Ishikawa (cell line): ENCODE data around the gene PTPRJ.

Experiments used
- CEBPB ChIP-seq: IDR thresholded peaks from 2 replicates; pipeline ENCODE4 v1.6.1; 2012
- CREB1 ChIP-seq: IDR thresholded peaks from 2 replicates; pipeline ENCODE4 v1.6.1; 2012; ENCODE audit warnings: low read depth
- EGR1 ChIP-seq: IDR thresholded peaks from 2 replicates; pipeline ENCODE4 v1.6.1; 2012
- EP300 ChIP-seq: IDR thresholded peaks from 2 replicates; pipeline ENCODE4 v1.6.1; 2012; ENCODE audit warnings: borderline replicate concordance
- FOXM1 ChIP-seq: IDR thresholded peaks from 2 replicates; pipeline ENCODE4 v1.6.1; 2012; ENCODE audit warnings: low read depth, borderline replicate concordance
- NFIC ChIP-seq: IDR thresholded peaks from 2 replicates; pipeline ENCODE4 v1.6.1; 2012
- RAD21 ChIP-seq: IDR thresholded peaks from 2 replicates; pipeline ENCODE4 v1.6.1; 2012; ENCODE audit warnings: low read depth
- TAF1 ChIP-seq: IDR thresholded peaks from 2 replicates; pipeline ENCODE4 v1.6.1; 2012; ENCODE audit warnings: low read depth, mild to moderate bottlenecking
- TCF12 ChIP-seq: IDR thresholded peaks from 2 replicates; pipeline ENCODE4 v1.6.1; 2012; ENCODE audit warnings: low read depth
- TEAD4 ChIP-seq: IDR thresholded peaks from 2 replicates; pipeline ENCODE4 v1.6.1; 2012
- YY1 ChIP-seq: IDR thresholded peaks from 2 replicates; pipeline ENCODE4 v1.6.1; 2012; ENCODE audit warnings: low read depth
- ZBTB7A ChIP-seq: IDR thresholded peaks from 2 replicates; pipeline ENCODE4 v1.6.1; 2012; ENCODE audit warnings: low read depth
- TF ChIP-seq, protein P1 (sequence below): IDR thresholded peaks from 2 replicates; pipeline ENCODE4 v1.6.1; 2012
- TF ChIP-seq, protein P2 (sequence below): IDR thresholded peaks from 2 replicates; pipeline ENCODE4 v1.6.1; 2012; ENCODE audit warnings: low read depth, mild to moderate bottlenecking
- TF ChIP-seq, protein P3 (sequence below): IDR thresholded peaks from 2 replicates; pipeline ENCODE4 v1.6.1; 2012

PTPRJ gene

DNA sequence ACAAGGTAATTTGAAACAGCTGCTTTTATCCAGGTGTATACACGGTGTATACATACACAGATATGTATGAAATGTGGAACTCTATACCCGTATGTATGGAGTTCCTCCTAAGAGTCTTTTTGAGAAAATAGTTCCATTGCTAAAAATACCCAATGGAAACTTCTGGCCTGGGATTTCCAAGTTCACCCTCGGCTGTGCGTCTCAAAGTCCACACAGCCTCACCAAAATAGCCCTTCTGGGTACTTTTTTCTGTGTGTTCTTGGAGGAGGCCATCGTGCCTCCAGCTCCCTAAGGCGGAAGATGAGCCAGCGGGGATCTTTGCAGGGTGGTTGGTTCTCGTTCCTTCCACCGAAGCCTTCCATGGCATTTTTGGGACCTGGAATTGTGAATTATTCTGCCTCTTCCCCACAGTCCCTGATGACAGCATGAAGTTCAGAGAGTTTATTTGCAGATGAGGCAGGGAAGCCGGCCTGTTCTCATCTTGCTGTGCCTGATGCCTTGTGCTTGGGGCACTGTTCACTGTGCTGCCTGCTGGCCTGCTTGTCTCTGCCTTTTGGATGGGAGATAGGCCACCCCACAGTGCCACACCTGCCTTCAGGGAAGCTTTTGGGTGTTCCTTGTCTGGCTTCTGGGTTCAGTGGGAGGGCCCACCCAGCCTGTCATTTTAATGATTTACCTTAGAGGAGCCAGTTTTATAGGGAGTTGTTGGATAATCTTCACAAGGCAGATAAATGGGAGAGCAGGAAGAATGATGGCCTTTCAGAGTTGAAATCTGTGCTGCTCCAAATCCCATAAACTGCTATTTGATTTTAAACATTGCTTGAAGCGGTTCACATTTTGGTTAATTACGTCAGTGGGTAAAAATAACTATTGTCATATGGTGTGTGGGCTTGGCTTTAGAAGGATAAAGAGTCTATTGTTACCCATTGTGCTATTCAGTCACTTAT is 123.5 kb downstream of the PTPRJ start:
- no peak for TF ChIP-seq NFIC

DNA sequence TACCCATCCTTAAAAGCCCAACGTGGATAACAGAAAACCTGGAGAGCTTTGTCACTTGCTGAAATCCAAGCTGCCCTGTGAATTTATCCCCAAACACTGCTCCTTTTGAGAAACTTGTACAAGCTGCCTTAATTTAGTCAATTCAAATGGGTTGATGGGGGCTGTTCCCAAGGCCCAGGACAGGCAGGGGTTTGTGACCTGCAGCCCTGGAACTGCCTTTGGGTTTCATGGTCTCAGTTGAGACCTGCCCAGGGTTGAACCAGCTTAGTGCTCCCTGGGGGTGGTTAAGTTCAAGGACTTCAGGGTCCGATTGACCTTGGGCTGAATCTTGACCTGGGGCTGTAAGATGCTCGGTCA is 124.2 kb downstream of the PTPRJ start:
- no peak for TF ChIP-seq EP300
- no peak for TF ChIP-seq FOXM1
- TF ChIP-seq NFIC: no peak
- TF ChIP-seq, protein P1, sequence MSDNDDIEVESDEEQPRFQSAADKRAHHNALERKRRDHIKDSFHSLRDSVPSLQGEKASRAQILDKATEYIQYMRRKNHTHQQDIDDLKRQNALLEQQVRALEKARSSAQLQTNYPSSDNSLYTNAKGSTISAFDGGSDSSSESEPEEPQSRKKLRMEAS: no peak
- no peak for TF ChIP-seq EGR1
- TF ChIP-seq RAD21: no peak
- TF ChIP-seq, protein P2, sequence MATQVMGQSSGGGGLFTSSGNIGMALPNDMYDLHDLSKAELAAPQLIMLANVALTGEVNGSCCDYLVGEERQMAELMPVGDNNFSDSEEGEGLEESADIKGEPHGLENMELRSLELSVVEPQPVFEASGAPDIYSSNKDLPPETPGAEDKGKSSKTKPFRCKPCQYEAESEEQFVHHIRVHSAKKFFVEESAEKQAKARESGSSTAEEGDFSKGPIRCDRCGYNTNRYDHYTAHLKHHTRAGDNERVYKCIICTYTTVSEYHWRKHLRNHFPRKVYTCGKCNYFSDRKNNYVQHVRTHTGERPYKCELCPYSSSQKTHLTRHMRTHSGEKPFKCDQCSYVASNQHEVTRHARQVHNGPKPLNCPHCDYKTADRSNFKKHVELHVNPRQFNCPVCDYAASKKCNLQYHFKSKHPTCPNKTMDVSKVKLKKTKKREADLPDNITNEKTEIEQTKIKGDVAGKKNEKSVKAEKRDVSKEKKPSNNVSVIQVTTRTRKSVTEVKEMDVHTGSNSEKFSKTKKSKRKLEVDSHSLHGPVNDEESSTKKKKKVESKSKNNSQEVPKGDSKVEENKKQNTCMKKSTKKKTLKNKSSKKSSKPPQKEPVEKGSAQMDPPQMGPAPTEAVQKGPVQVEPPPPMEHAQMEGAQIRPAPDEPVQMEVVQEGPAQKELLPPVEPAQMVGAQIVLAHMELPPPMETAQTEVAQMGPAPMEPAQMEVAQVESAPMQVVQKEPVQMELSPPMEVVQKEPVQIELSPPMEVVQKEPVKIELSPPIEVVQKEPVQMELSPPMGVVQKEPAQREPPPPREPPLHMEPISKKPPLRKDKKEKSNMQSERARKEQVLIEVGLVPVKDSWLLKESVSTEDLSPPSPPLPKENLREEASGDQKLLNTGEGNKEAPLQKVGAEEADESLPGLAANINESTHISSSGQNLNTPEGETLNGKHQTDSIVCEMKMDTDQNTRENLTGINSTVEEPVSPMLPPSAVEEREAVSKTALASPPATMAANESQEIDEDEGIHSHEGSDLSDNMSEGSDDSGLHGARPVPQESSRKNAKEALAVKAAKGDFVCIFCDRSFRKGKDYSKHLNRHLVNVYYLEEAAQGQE: no peak
- no peak for TF ChIP-seq TAF1
- no peak for TF ChIP-seq YY1
- TF ChIP-seq TEAD4: no peak
- TF ChIP-seq, protein P3, sequence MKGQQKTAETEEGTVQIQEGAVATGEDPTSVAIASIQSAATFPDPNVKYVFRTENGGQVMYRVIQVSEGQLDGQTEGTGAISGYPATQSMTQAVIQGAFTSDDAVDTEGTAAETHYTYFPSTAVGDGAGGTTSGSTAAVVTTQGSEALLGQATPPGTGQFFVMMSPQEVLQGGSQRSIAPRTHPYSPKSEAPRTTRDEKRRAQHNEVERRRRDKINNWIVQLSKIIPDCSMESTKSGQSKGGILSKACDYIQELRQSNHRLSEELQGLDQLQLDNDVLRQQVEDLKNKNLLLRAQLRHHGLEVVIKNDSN: no peak
- no peak for TF ChIP-seq TCF12
- TF ChIP-seq CREB1: no peak
- no peak for TF ChIP-seq CEBPB
- no peak for TF ChIP-seq ZBTB7A

DNA sequence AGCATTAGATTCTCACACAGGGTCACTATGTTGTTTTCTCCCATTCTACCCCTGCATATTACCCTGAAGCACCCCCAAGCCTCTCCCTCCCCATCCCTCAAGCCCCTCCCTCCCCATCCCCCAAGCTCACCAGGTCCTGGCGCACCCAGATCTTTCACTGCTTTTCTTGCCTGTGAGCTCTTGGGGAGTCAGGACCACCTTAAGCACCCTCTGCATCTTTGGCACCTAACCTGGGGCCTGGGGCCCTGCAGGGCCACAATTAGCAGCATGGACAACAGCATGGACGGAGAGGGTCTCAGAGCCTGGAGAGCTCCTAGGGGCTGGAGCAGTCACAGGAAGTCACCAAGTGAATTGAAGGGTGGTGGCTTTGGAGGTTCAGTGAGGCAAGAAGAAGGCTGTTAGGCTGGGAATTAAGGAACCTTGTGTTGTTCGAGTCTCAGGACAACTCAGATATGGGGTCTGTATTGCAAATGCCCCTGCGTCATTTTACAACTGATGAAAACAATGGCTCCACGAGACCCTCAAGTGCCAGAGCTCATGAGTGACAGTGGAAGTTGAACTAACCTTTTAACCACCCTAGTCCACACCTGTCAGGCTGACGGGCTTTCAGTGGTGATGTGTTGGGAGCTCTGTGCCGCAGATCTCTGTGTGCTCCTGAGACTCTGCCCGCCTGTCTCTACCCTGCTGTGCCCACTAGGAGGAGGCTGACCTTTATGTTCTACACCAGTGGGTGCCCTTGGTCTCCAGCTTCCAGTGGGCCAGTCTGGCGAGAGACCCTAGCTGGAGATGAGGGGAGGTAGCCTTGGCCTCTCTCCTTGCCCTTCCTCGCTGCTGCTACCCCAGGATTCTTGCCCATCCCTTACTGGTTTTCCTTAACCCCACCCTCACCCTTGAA is 125.0 kb downstream of the PTPRJ start:
- TF ChIP-seq CEBPB: no peak
- no peak for TF ChIP-seq RAD21
- no peak for TF ChIP-seq TEAD4
- no peak for TF ChIP-seq TAF1
- TF ChIP-seq EGR1: no peak
- no peak for TF ChIP-seq FOXM1
- TF ChIP-seq, protein P1: no peak
- no peak for TF ChIP-seq NFIC
- TF ChIP-seq TCF12: no peak
- TF ChIP-seq, protein P3: no peak
- TF ChIP-seq, protein P2: no peak
- TF ChIP-seq ZBTB7A: no peak
- no peak for TF ChIP-seq EP300

DNA sequence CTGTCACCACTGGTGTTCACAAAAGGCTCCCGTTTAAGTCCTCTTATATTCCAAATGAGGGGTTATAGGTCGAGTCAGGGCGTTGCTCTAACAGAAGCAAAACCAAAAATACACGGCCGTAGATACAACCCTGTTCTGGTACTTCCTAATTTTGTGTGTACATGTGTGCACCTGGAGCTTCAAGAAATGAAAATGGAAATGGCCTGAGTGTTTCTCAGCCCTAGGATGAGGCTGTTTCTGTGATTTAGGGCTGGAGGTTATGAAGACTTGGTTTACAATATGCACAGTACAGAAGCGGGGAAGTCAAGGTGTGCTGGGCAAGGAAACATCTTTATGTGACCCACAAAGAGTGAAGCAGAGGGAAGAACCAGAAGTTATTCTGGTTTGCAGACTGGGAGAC is 125.8 kb downstream of the PTPRJ start:
- TF ChIP-seq, protein P1: no peak
- TF ChIP-seq, protein P2: no peak
- TF ChIP-seq ZBTB7A (no peak), CREB1 (no peak), TCF12 (no peak), CEBPB (no peak), EGR1 (no peak), FOXM1 (no peak), NFIC (no peak), TAF1 (no peak), EP300 (no peak), RAD21 (no peak), TEAD4 (no peak), YY1 (no peak)
- TF ChIP-seq, protein P3: no peak
